Retinal pigment epithelial cell (primary cell): ENCODE data around the gene FXN.

Experiments
- DNase-seq: peaks from one replicate; pipeline ENCODE4 v3.0.0-alpha.2; 2010; ENCODE audit warnings: low read depth
- H3K4me3 ChIP-seq: 2 replicates; pipeline ENCODE4 v1.5.1; 2011; ENCODE audit warnings: mild to moderate bottlenecking, low read length, control low read depth, moderate library complexity
- CTCF ChIP-seq: conservative IDR thresholded peaks from 2 replicates; pipeline ENCODE4 v1.5.1; 2011; ENCODE audit warnings: low read depth, low read length, control low read depth, inconsistent platforms

Gene FXN

DNA sequence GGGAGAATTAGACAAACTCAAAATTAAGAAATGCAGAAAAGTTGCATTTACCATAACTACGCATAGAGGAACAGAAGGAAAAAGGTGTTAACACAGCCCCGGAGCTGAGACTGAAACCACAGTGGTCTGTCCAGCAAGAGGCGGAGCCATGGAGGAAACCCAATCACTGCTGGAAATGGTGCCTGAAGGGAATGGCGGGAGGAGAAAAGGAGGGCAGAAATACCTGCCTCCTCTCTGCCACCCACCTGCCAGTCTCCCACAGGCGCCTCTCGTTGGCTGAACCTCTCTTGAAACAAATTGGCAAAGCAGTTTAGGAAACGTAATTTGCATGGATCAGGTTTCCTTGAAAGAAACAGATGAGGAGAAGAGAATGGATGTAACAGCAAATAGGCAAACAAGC is 11.9 kb upstream of the FXN start:
- DNase-seq, result no peak
- TF ChIP-seq CTCF, result no peak
- no peak overlapping the region for H3K4me3 ChIP-seq

DNA sequence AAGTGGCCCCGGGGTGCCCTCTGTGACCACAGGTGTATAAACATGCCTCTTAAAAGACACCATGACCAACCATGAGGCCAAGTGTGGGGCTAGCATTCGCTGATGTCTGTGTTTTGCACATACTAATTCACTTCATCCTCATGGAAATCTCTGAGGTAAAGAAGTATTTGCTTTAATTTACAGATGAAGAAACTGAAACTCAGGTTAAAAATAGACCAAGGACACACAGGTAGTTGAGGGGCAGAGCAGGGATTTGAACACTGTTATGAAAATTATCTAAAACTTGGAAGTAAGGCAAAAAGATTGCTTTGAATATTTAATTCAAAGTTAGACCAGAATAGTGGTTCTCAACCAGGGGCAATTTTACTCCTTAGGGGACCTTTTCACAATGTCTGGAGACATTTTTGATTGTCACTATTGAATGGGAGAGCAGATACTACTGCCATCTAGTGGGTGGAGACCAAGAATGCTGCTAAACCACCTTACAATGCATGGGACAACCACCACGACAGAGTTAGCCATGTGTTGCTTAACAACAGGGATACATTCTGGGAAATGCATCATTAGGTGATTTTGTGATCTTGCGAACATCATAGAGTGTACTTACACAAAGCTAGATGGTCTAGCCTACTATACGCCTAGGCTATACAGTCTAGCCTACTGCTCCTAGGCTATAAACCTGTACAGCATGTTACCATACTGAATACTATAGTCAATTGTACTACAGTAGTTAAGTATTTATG is 8.0 kb upstream of the FXN start:
- peak; percentile 90 for TF ChIP-seq CTCF
- no peak for DNase-seq
- no peak overlapping the region for H3K4me3 ChIP-seq

GRCh38 chr9:69028754-69029153 is 6.8 kb upstream of the FXN start:
- DNase-seq, result no peak
- no peak for TF ChIP-seq CTCF
- H3K4me3 ChIP-seq, result no peak overlapping the region

GRCh38 chr9:69029535-69029934 is 6.0 kb upstream of the FXN start:
- TF ChIP-seq CTCF, result no peak
- no peak overlapping the region for H3K4me3 ChIP-seq
- no peak for DNase-seq

GRCh38 chr9:69030851-69031645 is 4.5 kb upstream of the FXN start:
- H3K4me3 ChIP-seq, result no peak overlapping the region
- no peak for TF ChIP-seq CTCF
- DNase-seq, result no peak

DNA sequence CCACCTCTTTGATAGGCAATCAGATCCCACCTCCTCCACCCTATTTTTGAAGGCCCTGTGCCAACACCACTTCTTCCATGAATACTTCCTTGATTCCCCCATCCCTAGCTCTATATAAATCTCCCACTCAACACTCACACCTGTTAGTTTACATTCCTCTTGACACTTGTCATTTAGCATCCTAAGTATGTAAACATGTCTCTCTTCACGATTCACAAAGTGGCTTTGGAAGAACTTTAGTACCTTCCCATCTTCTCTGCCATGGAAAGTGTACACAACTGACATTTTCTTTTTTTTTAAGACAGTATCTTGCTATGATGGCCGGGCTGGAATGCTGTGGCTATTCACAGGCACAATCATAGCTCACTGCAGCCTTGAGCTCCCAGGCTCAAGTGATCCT is 1.5 kb upstream of the FXN start:
- no peak for TF ChIP-seq CTCF
- H3K4me3 ChIP-seq, result no peak overlapping the region
- no peak for DNase-seq

GRCh38 chr9:69036309-69036708 is 757 bp downstream of the FXN start:
- TF ChIP-seq CTCF, result no peak
- DNase-seq, result no peak
- peak overlapping the region; percentile 93 for H3K4me3 ChIP-seq
